Measurements from ENCODE around the gene TBCK.

- TF ChIP-seq CREB3 (tag; conservative IDR thresholded peaks at IDR 0.05; ENCODE audit: low read depth) (no peak), THRA (IDR thresholded peaks at IDR 0.05) (no peak), CHD1 (IDR thresholded peaks at IDR 0.05; ENCODE audit: low read length) (no peak), NR2F6 (CRISPR knock-in tag; IDR thresholded peaks at IDR 0.05) (no peak), ZNF217 (CRISPR knock-in tag; IDR thresholded peaks at IDR 0.05) (no peak), CREM (IDR thresholded peaks at IDR 0.05; ENCODE audit: low read depth) (no peak)
These were observed 296.2 kb downstream of the TBCK start for GRCh38 chr4:106019771-106020170.

Data from K562 (cell line).